Left ventricle myocardium inferior (tissue), 1 donor: Measurements from ENCODE around the gene CREG1. TPM values are rescaled to one million over a fixed set of nuclear protein-coding genes. Genes with fewer than 3 reads are reported as not detected.

ENCODE experiments used
- DNase-seq: peaks from one replicate; pipeline ENCODE4 v3.0.0-alpha.2; 2020
- H3K27ac ChIP-seq: fragments of 200-600 bp; replicated peaks from 2 replicates; pipeline ENCODE4 v1.8.0; 2021
- H3K27me3 ChIP-seq: fragments of 200-600 bp; 2 replicates; pipeline ENCODE4 v1.8.0; 2021; ENCODE audit warnings: low read depth
- H3K36me3 ChIP-seq: fragments of 200-600 bp; 2 replicates; pipeline ENCODE4 v1.8.0; 2021
- H3K4me1 ChIP-seq: fragments of 200-600 bp; 2 replicates; pipeline ENCODE4 v1.8.0; 2021
- H3K4me3 ChIP-seq: fragments of 200-600 bp; 2 replicates; pipeline ENCODE4 v1.8.0; 2021; ENCODE audit warnings: mild to moderate bottlenecking, moderate library complexity
- H3K9me3 ChIP-seq: fragments of 200-600 bp; replicated peaks from 2 replicates; pipeline ENCODE4 v1.8.0; 2021
- intact Hi-C: fragments of 100-400 bp; cut with micrococcal nuclease; formaldehyde crosslinking; loops from one replicate; pipeline ENCODE4 v1.11.0; 2022
- total RNA-seq: library from RNA; stranded (reverse); fragmentation: NEBNext Ultra II Directional; extraction: Animal tissue kit (Norgen Biotek cat#: 25700); gene quantifications from one replicate; pipeline ENCODE4 v1.2.1, GENCODE V29; 2021
- TF ChIP-seq, protein P1 (sequence below): fragments of 200-600 bp; IDR thresholded peaks from 2 replicates; pipeline ENCODE4 v1.8.0; 2021; ENCODE audit warnings: antibody characterized with exemption, mild to moderate bottlenecking, borderline replicate concordance
- donor health status: DM: no; HTN: yes; CAD: no; lungs with severe emphysema.

Gene CREG1
- total RNA-seq, 1 donor from 2014 or later = 81.3 TPM

DNA sequence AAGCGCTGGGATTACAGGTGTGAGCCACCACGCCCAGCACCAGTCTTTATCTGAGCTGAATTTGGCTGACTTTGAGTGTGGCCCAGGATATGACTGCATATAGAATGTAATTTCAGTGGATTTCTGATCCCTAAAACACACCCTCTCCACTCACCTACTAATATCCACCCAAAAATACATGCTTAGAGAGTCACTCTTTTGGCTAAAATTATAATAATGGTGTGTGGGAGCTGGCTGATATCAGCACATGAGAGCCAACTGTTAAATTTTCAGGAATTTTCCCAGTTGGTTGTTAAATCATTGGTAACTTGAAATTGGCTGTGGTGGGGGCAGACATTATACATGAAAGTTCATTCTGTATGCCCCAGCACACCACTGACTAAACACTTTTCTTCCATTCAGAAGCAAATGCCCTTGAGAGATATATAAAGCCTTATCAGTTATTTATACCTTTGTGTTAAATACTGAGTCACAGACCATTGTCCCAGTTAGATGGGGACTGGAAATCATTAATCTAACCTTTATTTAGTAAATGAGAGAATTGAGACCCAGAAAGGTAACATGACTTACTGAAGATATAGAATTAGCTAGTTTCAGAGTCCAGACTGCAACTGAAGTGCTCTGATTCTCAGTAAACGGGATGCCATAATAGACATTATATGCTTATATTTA, 25.4 kb downstream of the CREG1 start:
- H3K9me3 ChIP-seq = peaks cover 12% of the 10 kb centered on the region
- H3K27ac ChIP-seq = no peak overlapping the region
- H3K4me3 ChIP-seq = no peak overlapping the region
- H3K4me1 ChIP-seq = peaks cover under 1% of the 10 kb centered on the region
- no peak for DNase-seq
- H3K27me3 ChIP-seq = no peaks in the 10 kb centered on the region
- H3K36me3 ChIP-seq = no peaks in the 10 kb centered on the region
- TF ChIP-seq, protein P1, sequence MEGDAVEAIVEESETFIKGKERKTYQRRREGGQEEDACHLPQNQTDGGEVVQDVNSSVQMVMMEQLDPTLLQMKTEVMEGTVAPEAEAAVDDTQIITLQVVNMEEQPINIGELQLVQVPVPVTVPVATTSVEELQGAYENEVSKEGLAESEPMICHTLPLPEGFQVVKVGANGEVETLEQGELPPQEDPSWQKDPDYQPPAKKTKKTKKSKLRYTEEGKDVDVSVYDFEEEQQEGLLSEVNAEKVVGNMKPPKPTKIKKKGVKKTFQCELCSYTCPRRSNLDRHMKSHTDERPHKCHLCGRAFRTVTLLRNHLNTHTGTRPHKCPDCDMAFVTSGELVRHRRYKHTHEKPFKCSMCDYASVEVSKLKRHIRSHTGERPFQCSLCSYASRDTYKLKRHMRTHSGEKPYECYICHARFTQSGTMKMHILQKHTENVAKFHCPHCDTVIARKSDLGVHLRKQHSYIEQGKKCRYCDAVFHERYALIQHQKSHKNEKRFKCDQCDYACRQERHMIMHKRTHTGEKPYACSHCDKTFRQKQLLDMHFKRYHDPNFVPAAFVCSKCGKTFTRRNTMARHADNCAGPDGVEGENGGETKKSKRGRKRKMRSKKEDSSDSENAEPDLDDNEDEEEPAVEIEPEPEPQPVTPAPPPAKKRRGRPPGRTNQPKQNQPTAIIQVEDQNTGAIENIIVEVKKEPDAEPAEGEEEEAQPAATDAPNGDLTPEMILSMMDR = no peak
- intact Hi-C loops = no loop called here

DNA sequence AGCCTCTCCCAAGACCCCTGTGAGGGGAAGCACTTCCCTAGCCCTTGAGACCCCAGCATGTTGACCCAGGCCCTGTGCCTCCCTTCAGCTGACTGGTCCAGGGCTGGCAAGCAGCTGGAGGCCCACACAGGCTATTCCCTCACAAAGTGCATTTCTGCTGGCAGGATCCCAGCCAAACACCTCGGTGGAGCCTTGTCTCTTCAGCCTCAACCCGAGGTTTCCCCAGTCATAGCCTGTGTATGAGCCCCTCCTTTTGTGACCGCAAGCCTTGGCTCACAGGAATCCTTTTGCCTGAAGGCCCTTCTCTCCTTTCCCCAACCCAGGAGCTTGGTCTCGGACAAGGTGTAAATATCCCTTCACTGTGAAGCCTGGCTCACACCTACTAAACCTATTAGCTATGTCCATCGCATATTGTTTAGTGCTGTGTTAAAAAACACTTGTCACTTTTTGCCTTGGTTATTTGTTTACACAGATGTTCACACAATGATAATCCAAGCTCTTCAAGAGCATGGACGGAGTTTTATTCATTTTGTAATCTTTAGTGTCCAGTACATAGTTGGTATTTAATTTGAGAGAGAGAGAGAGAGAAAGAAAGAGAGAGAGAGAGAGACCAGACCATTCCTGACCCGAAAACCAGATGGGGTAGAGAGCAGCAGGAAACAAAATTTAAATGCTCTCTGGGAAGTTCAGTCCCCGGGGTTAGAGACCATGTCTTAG, 26.7 kb downstream of the CREG1 start:
- TF ChIP-seq, protein P1 = no peak
- H3K27ac ChIP-seq = no peak overlapping the region
- H3K27me3 ChIP-seq = no peaks in the 10 kb centered on the region
- DNase-seq = no peak
- intact Hi-C loops = no loop called here
- no peaks in the 10 kb centered on the region for H3K36me3 ChIP-seq
- H3K4me1 ChIP-seq = no peaks in the 10 kb centered on the region
- H3K9me3 ChIP-seq = peaks cover 12% of the 10 kb centered on the region
- H3K4me3 ChIP-seq = no peak overlapping the region

DNA sequence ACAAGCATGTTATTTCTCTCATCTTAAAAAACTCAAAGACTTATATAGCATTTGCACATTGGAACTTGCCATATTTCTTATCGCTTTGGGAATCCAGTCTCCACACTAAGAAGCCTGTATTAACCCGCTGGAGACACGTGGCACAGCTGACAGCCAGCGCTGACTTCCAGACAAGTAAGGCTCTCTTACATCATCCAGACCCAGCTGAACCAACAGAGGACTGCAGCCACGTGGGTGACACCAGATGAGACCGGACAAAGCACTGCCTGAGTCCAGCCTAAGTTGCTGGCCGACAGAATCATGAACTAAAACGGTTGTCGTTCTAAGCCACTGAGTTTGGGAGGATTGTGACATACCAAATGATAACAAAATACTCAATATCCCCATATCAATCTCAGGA, 28.9 kb downstream of the CREG1 start:
- Histone ChIP-seq H3K36me3 (no peaks in the 10 kb centered on the region), H3K4me3 (no peak overlapping the region), H3K9me3 (peaks cover 12% of the 10 kb centered on the region), H3K4me1 (no peaks in the 10 kb centered on the region), H3K27me3 (no peaks in the 10 kb centered on the region), H3K27ac (no peak overlapping the region)
- no peak for DNase-seq
- intact Hi-C loops = no loop called here
- TF ChIP-seq, protein P1 = no peak

DNA sequence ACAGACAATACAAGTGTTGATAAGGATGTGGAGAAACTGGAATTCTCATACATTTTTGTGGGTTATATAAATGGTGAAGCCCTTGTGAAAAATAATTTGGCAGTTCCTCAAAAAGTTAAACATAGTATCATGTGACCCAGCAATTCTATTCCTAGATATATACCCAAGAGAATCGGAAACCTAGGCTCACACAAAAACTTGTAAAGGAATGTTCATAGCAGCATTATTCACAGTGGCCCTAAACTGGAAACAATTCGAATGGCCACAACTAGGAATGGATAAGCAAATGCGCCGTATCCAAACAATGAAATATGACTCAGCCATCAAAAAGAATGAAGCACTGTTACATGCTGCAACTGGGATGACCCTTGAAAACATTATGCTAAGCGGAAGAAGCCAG, 31.3 kb downstream of the CREG1 start:
- DNase-seq = no peak
- H3K4me1 ChIP-seq = no peaks in the 10 kb centered on the region
- no peak overlapping the region for H3K4me3 ChIP-seq
- intact Hi-C loops = no loop called here
- H3K27me3 ChIP-seq = peaks cover 4% of the 10 kb centered on the region
- H3K27ac ChIP-seq = no peak overlapping the region
- no peaks in the 10 kb centered on the region for H3K36me3 ChIP-seq
- H3K9me3 ChIP-seq = peaks cover 12% of the 10 kb centered on the region
- TF ChIP-seq, protein P1 = no peak

DNA sequence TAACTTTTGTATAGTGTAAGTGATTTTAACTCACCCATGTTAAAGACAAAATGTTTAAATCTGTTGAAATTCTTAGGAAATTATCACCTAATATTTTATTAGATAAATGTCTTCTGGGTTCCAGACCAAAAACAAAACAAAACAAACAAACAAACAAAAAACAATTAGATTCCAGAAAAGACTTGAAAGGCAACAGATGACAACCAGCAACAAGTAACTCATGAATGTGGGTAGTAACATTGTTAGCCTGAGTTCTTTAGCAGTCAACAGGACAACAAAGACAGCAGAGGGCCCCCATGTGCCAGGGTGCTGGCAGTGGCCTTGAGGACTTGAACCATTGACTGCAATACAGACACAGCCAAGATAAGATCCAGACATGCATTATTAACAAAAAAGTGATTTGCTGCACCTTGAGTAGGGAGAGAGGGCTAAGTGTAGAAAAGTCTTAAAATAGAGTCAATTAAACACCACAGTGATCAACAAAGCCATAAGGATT, 32.8 kb downstream of the CREG1 start:
- TF ChIP-seq, protein P1 = no peak
- Histone ChIP-seq H3K4me1 (no peaks in the 10 kb centered on the region), H3K27me3 (peaks cover 10% of the 10 kb centered on the region), H3K27ac (no peak overlapping the region), H3K36me3 (no peaks in the 10 kb centered on the region), H3K4me3 (no peak overlapping the region), H3K9me3 (peaks cover 12% of the 10 kb centered on the region)
- intact Hi-C loops = no loop called here
- no peak for DNase-seq
